ENCODE data around the gene ANG. TPM values are rescaled to one million over a fixed set of nuclear protein-coding genes. Genes with fewer than 3 reads are reported as not detected.
"Not testable (repeated sequence)": the region's sequence is repeated elsewhere in the genome, so short reads cannot be mapped to it uniquely, and the experiment has no call there.

Gene ANG
- total RNA-seq = 1.7 and 4.5 TPM in 2 replicates

DNA sequence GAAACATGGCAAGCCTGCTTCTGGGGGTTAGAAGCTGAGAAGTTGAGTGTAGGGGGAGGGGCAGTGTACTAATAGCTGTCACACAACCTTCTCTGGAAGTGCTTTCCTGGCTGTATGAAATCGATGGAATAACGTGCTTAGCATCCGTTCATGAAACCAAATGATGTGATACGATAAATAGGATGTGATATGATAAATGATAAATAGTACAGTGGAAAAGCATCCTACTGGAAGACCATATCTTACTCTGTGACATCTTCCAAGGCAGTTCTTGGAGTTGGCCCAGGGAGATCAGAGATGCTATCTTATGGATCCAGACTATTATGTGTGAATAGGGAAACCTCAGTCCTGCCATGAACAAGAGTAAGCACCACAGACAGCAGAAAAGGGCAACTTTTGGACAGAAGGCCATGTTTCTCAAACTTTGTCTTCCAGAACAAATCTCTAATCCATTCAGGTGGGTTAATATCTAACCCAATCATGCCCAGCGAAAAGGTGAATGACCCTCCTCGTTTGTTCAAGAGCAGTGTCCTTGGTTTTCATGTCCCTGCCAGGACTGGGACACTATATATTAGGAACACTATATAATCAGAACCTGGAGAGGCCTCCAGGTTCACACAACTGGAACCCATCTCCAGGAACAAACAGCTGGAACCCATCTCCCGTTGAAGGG is at the start of gene ANG:
Gene ANG (plus strand): TSS at position 598 of the 673 bp plus-strand sequence. CDS start 4,801 bp downstream, outside the sequence.
- TF ChIP-seq CTCF (IDR thresholded peaks at IDR 0.05; ENCODE audit: insufficient read depth, low read depth, low read length) = no peak
- no peak within 1 kb of the TSS for H3K4me3 ChIP-seq (ENCODE audit: low read depth, low read length)
- DNase-seq (ENCODE audit: low read depth) = no peak

DNA sequence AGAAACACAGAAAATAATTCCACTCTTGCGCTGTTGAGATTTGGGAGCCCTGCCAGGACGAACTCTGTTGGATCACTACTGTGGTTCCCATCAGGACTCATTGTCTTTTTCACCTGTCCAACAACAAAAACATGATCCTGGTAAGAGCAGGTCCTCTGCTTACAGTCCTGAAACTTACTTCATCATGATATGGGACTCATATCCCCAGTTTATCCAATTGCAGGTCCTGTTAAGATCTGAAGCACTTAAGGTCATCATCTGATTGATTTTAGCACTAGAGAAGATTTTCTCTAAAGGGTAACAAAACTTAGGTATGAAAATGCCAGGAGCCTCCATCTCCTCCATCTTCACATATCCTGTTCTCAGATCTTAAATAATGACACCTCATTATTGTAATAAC is 47.0 kb upstream of the ANG start, which contains the start of gene OR6S1:
Gene OR6S1 (minus strand): TSS at position 101 of the 400 bp plus-strand sequence. CDS start 0 bp downstream, at position 101.
- DNase-seq (ENCODE audit: low read depth) = no peak
- no peak for TF ChIP-seq CTCF (IDR thresholded peaks at IDR 0.05; ENCODE audit: insufficient read depth, low read depth, low read length)
- no peak within 1 kb of the TSS for H3K4me3 ChIP-seq (ENCODE audit: low read depth, low read length)

DNA sequence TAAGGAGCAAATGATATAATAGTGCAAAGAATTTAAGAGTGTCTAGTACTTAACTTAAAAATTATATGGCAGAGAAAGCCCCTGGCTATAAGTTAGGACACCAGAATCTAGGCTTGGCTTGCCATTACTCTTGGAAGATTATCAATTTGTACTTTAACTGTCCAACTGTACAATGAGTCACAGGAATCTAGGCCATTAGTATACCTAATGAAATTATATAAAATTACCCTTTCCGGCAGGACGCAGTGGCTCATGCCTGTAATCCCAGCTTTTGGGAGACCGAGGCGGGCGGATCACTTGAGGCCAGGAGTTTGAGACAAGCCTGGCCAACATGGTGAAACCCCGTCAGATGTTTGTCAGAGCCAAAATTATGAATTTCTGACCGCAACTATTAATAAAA is 46.4 kb upstream of the ANG start:
- no peak for TF ChIP-seq CTCF (IDR thresholded peaks at IDR 0.05; ENCODE audit: insufficient read depth, low read depth, low read length)
- DNase-seq (ENCODE audit: low read depth) = no peak
- no peak overlapping the region for H3K4me3 ChIP-seq (ENCODE audit: low read depth, low read length)

GRCh38 chr14:20642755-20643154 is 45.8 kb upstream of the ANG start:
- not testable (repeated sequence) for DNase-seq (ENCODE audit: low read depth); H3K4me3 ChIP-seq (ENCODE audit: low read depth, low read length)

DNA sequence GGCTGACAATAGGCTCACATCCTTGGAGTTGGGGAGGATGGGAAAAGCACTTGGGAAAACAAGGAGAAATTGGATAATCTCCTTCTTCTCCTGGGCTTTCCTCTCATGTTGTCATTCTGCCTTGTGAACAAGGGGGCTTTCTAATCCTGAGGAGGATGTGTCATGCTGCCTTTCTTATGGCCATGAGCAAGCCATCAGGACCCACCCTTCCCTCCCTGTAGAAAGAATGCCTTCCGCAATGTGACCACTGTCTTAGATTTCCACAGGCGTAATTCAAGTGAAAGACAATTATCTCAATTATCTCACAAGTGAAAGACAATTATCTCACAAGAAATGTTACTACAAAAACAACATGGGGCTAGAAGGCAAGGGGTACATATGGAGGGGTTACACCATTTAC is 44.0 kb upstream of the ANG start:
- no peak for TF ChIP-seq CTCF (IDR thresholded peaks at IDR 0.05; ENCODE audit: insufficient read depth, low read depth, low read length)
- DNase-seq (ENCODE audit: low read depth) = no peak
- no peak overlapping the region for H3K4me3 ChIP-seq (ENCODE audit: low read depth, low read length)

- no peak for TF ChIP-seq CTCF (IDR thresholded peaks at IDR 0.05; ENCODE audit: insufficient read depth, low read depth, low read length)
- no peak for DNase-seq (ENCODE audit: low read depth)
These were observed 43.1 kb upstream of the ANG start for GRCh38 chr14:20645481-20645880.

GRCh38 chr14:20652996-20653975 is 35.3 kb upstream of the ANG start:
- TF ChIP-seq CTCF (IDR thresholded peaks at IDR 0.05; ENCODE audit: insufficient read depth, low read depth, low read length) = no peak
- peak; percentile 37 for DNase-seq (ENCODE audit: low read depth)
- H3K4me3 ChIP-seq (ENCODE audit: low read depth, low read length) = peak overlapping the region; percentile 23

More at GRCh38 chr14:20645481-20645880, 43.1 kb upstream of the ANG start:
- H3K4me3 ChIP-seq (ENCODE audit: low read depth, low read length) = no peak overlapping the region
